VCaP (cell line): ENCODE data around the gene RAB6B.
A peak's percentile ranks its signal among the peaks of the same experiment; 100 is the strongest.

Source experiments
- H3K27ac ChIP-seq: fragments of 450-650 bp; 2 replicates; pipeline ENCODE4 v1.5.1; 2017
- CTCF ChIP-seq: fragments of 450-650 bp; conservative IDR thresholded peaks from 2 replicates; pipeline ENCODE4 v1.5.1; 2017; ENCODE audit warnings: mild to moderate bottlenecking, moderate library complexity

RAB6B gene

GRCh38 chr3:133895208-133896001, at the start of gene RAB6B:
TSS of gene RAB6B (minus strand) at chr3:133895882. CDS start at chr3:133895466, 416 bp downstream.
- peak within 1 kb of the TSS; percentile 82 for H3K27ac ChIP-seq
- TF ChIP-seq CTCF, result no peak

- no peak for TF ChIP-seq CTCF
- peak overlapping the region; percentile 75 for H3K27ac ChIP-seq
These were observed 49.1 kb upstream of the RAB6B start for GRCh38 chr3:133944641-133945380.

- peak overlapping the region; percentile 75 for H3K27ac ChIP-seq
- TF ChIP-seq CTCF, result no peak
These were observed 48.5 kb upstream of the RAB6B start for GRCh38 chr3:133944181-133944580.

GRCh38 chr3:133943639-133944141, 48.0 kb upstream of the RAB6B start:
- no peak for TF ChIP-seq CTCF
- H3K27ac ChIP-seq, result peak overlapping the region; percentile 75

GRCh38 chr3:133943031-133943535, 47.4 kb upstream of the RAB6B start:
- no peak overlapping the region for H3K27ac ChIP-seq
- TF ChIP-seq CTCF, result no peak

- H3K27ac ChIP-seq, result no peak overlapping the region
- no peak for TF ChIP-seq CTCF
These were observed 45.7 kb upstream of the RAB6B start for GRCh38 chr3:133941415-133941821.

GRCh38 chr3:133940536-133940935, 44.9 kb upstream of the RAB6B start:
- no peak for TF ChIP-seq CTCF
- no peak overlapping the region for H3K27ac ChIP-seq
